ENCODE data around the gene CLBA1.
"Not testable (repeated sequence)": the region's sequence is repeated elsewhere in the genome, so short reads cannot be mapped to it uniquely, and the experiment has no call there.

CLBA1 gene

DNA sequence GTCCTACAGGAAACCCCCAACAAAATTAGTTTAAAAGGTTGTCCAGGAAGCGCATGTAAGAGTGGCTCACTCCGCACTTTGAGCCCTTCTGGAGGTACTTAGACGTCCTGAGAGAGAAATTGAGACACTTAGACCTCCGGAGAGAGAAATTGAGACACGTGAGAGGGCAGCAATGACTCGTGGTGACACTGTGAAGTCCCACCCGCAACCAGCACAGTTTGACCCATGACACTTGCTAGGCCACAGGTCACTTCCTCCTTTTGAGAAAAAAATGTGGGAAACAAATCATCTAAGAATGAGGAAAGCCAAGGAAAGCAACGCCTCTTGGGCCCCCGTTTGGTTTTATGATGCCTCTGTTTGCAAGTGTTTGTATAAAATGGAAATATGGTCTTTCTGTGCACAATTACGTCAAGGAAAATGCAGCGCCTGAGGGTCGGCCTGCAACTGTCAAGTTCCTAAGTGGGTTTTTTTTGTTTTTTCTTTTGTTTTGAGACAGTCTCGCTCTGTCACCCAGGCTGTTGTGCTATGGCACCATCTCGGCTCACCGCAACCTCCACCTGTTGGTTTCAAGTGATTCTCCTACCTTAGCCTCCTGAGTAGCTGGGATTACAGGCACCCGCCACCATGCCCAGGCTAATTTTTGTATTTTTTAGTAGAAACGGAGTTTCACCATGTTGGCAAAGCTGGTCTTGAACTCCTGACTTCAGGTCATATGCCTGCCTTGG, 48.9 kb downstream of the CLBA1 start:
- ChIA-PET POLR2A (interaction anchor here (0.6 kb wide), 1 partner anchor 62 kb away, joined by 3 read pairs; no protein-coding TSS in a partner anchor), CTCF (interaction anchor here (0.7 to 2.9 kb wide), 5 partner anchors 9 to 61 kb away, joined by 3 to 13 read pairs (median 4); no protein-coding TSS in a partner anchor)
- WGBS (ENCODE audit: insufficient coverage) = 95% methylated on average over 17 of the region's 17 CpGs
- Histone ChIP-seq H3K4me3 (ENCODE audit: control insufficient read depth in 1 of 7, extremely low read depth in 1 of 7, insufficient read depth in 4 of 7, low read depth in 2 of 7, low read length in 6 of 7) (no peak overlapping the region), H3K27ac (ENCODE audit: insufficient read depth in 1 of 2, low read depth in 1 of 2, low read length in 2 of 2, poor library complexity in 1 of 2, severe bottlenecking in 2 of 2) (no peak overlapping the region), H3K4me1 (ENCODE audit: control extremely low read depth in 1 of 4, control insufficient read depth in 4 of 4, insufficient read depth in 4 of 4, low read length in 3 of 4) (peaks cover 0 to 7% (median 0%) of the 10 kb centered on the region in 4 experiments), H3K36me3 (ENCODE audit: control insufficient read depth in 4 of 4, insufficient read depth in 4 of 4, low read length in 3 of 4) (no peaks in the 10 kb centered on the region), H3K27me3 (replicated peaks in 2 of 5; ENCODE audit: control insufficient read depth in 4 of 5, insufficient read depth in 5 of 5, low read length in 4 of 5) (peaks cover 0 to 5% (median 0%) of the 10 kb centered on the region in 5 experiments), H3K9me3 (ENCODE audit: control extremely low read depth in 1 of 5, control insufficient read depth in 4 of 5, insufficient read depth in 2 of 5, low read depth in 1 of 5, low read length in 4 of 5) (no peaks in the 10 kb centered on the region)
- no peak for DNase-seq

DNA sequence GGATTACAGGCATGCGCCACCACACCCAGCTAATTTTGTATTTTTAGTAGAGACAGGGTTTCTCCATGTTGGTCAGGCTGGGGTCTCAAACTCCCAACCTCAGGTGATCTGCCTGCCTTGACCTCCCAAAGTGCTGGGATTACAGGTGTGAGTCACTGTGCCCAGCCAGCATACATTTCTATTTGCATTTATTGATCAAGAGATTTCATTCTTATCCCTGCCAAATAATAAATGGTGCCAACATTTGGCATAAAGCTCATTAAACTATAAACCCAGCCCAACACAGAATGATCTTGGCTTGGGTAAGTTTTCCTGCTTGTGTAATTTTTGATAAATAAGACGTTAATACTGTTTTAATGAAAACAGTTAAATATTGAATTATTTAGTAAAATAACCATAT, 50.0 kb downstream of the CLBA1 start:
- CTCF ChIA-PET = interaction anchor here (1.3 to 2.9 kb wide), 3 partner anchors 8 to 62 kb away, joined by 4 to 13 read pairs (median 5); no protein-coding TSS in a partner anchor
- POLR2A ChIA-PET; DNase-seq; H3K27ac ChIP-seq (ENCODE audit: insufficient read depth in 1 of 2, low read depth in 1 of 2, low read length in 2 of 2, poor library complexity in 1 of 2, severe bottlenecking in 2 of 2); H3K27me3 ChIP-seq (replicated peaks in 2 of 5; ENCODE audit: control insufficient read depth in 4 of 5, insufficient read depth in 5 of 5, low read length in 4 of 5); H3K4me1 ChIP-seq (ENCODE audit: control extremely low read depth in 1 of 4, control insufficient read depth in 4 of 4, insufficient read depth in 4 of 4, low read length in 3 of 4); H3K36me3 ChIP-seq (ENCODE audit: control insufficient read depth in 4 of 4, insufficient read depth in 4 of 4, low read length in 3 of 4); H3K4me3 ChIP-seq (ENCODE audit: control insufficient read depth in 1 of 7, extremely low read depth in 1 of 7, insufficient read depth in 4 of 7, low read depth in 2 of 7, low read length in 6 of 7); H3K9me3 ChIP-seq (ENCODE audit: control extremely low read depth in 1 of 5, control insufficient read depth in 4 of 5, insufficient read depth in 2 of 5, low read depth in 1 of 5, low read length in 4 of 5): not testable (repeated sequence)
- 100% methylated on average over 1 of the region's 2 CpGs for whole genome bisulfite sequencing (ENCODE audit: insufficient coverage)

DNA sequence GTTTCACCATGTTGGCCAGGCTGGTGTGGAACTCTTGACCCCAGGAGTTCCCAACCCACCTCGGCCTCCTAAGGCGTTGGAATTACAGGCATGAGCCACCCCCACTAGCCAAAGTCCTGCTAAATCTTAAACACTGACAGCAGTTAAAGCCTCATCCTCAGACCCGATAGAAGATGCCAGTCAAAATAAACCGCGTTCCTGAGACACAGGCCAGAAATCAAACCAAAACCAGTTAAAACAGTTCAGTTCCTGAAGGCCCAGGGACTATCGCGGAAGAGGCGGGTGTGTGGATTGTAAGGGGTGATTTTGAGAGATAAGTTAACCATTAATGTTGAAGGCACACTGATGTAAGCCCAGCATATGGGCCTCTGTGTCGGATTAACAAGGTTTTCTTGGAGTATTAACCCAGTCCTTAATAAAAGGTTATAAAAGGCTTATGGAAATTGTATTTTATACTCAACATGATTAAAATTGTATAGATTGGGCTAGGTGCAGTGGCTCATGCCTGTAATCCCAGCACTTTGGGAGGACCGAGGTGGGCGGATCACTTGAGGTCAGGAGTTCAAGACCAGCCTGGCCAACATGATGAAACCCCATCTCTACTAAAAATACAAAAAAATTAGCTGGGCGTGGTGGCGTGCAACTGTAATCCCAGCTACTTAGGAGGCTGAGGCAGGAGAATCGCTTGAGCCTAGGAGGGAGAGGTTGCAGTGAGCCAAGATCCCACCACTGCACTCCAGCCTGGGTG, 54.0 kb downstream of the CLBA1 start:
- Histone ChIP-seq H3K36me3 (ENCODE audit: control insufficient read depth in 4 of 4, insufficient read depth in 4 of 4, low read length in 3 of 4) (no peaks in the 10 kb centered on the region), H3K27ac (ENCODE audit: insufficient read depth in 1 of 2, low read depth in 1 of 2, low read length in 2 of 2, poor library complexity in 1 of 2, severe bottlenecking in 2 of 2) (no peak overlapping the region), H3K27me3 (replicated peaks in 2 of 5; ENCODE audit: control insufficient read depth in 4 of 5, insufficient read depth in 5 of 5, low read length in 4 of 5) (peaks cover 0 to 2% (median 0%) of the 10 kb centered on the region in 5 experiments), H3K9me3 (ENCODE audit: control extremely low read depth in 1 of 5, control insufficient read depth in 4 of 5, insufficient read depth in 2 of 5, low read depth in 1 of 5, low read length in 4 of 5) (no peaks in the 10 kb centered on the region), H3K4me3 (ENCODE audit: control insufficient read depth in 1 of 7, extremely low read depth in 1 of 7, insufficient read depth in 4 of 7, low read depth in 2 of 7, low read length in 6 of 7) (no peak overlapping the region), H3K4me1 (ENCODE audit: control extremely low read depth in 1 of 4, control insufficient read depth in 4 of 4, insufficient read depth in 4 of 4, low read length in 3 of 4) (peaks cover 0 to 2% (median under 1%) of the 10 kb centered on the region in 4 experiments)
- no peak for DNase-seq
- ChIA-PET POLR2A (no interaction called here), CTCF (interaction anchor here (7.0 to 8.8 kb wide), 2 partner anchors 21 to 65 kb away, joined by 44 to 100 read pairs; partner anchors contain the start of gene CDCA4)
- 87% methylated on average over 8 of the region's 14 CpGs for WGBS (ENCODE audit: insufficient coverage)

DNA sequence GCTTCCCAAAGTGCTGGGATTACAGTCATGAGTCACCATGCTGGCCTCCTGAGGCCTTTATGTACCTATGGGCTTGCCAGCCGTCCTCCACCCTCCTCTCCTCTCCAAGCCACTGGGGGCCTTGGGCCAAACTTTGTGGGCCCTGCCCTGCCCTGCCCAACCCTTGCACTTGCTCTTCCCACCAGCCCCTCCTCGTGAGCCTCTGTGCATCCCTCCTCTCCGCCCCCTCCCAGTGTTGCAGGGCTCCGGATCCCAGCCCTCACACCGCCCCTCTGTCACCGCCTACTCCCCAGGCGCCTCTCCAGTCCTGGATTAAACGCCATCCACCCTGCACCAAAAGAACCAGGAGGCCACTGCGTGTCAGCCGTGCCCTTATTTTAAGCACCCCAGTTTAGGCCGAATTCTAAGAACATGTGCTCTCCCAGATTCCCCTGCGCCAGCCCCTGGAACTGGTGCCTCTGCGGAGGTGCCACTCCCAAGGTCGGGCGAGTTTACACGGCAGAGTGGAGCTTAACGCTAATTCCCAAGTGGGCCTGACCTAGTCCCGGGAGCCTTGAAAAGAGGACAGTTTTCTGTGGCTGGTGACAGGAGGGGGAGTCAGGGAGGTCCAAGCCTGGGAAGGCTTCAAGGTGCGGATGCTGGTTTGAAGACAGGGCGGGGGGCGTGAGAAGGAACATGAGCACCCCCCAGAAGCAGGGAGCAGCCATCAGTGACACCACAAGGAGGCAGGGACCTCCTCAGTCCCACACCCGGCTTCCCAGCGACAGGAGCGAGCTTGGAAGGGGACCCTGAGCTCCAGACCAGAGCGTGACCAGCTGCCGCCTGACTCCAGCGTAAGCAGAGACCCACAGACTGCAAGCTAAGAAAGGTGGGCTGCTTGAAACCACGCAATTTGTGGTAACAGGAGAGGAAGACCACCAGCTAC, 56.5 kb downstream of the CLBA1 start:
- peaks cover 0 to 10% (median 10%) of the 10 kb centered on the region in 4 experiments for H3K4me1 ChIP-seq (ENCODE audit: control extremely low read depth in 1 of 4, control insufficient read depth in 4 of 4, insufficient read depth in 4 of 4, low read length in 3 of 4)
- ChIA-PET CTCF (interaction anchor here (1.0 to 8.8 kb wide), 5 partner anchors 14 to 68 kb away, joined by 3 to 100 read pairs (median 11); partner anchors contain the start of gene CDCA4), POLR2A (interaction anchor here (0.6 kb wide), 1 partner anchor 461 kb away, joined by 5 read pairs; no protein-coding TSS in a partner anchor)
- 97% methylated on average over 25 of the region's 28 CpGs for WGBS (ENCODE audit: insufficient coverage)
- H3K27me3 ChIP-seq (replicated peaks in 2 of 5; ENCODE audit: control insufficient read depth in 4 of 5, insufficient read depth in 5 of 5, low read length in 4 of 5) = peaks cover 0 to 4% (median 0%) of the 10 kb centered on the region in 5 experiments
- no peak overlapping the region for H3K4me3 ChIP-seq (ENCODE audit: control insufficient read depth in 1 of 7, extremely low read depth in 1 of 7, insufficient read depth in 4 of 7, low read depth in 2 of 7, low read length in 6 of 7)
- DNase-seq = no peak
- no peak overlapping the region for H3K27ac ChIP-seq (ENCODE audit: insufficient read depth in 1 of 2, low read depth in 1 of 2, low read length in 2 of 2, poor library complexity in 1 of 2, severe bottlenecking in 2 of 2)
- H3K36me3 ChIP-seq (ENCODE audit: control insufficient read depth in 4 of 4, insufficient read depth in 4 of 4, low read length in 3 of 4) = no peaks in the 10 kb centered on the region
- no peaks in the 10 kb centered on the region for H3K9me3 ChIP-seq (ENCODE audit: control extremely low read depth in 1 of 5, control insufficient read depth in 4 of 5, insufficient read depth in 2 of 5, low read depth in 1 of 5, low read length in 4 of 5)

DNA sequence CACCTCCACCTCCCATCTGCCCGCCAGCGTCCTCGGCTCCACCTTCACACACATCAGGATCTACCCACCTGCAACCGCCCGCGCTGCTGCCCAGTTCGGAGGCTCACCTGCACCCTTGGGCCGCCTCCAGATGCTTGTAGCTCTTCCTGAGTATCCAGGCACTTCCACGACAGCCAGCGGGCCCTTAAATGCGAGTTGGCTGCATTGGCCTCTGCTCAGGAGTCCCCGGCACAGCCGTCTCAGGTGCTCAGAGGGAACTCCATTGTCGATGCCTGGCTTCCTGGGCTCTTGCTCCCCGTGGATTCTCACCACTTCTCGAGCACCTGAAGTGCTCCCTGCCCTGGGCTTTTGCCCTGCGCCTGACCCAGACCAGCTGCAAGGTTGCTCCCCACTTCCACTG, 57.2 kb downstream of the CLBA1 start:
- no peak overlapping the region for H3K4me3 ChIP-seq (ENCODE audit: control insufficient read depth in 1 of 7, extremely low read depth in 1 of 7, insufficient read depth in 4 of 7, low read depth in 2 of 7, low read length in 6 of 7)
- H3K9me3 ChIP-seq (ENCODE audit: control extremely low read depth in 1 of 5, control insufficient read depth in 4 of 5, insufficient read depth in 2 of 5, low read depth in 1 of 5, low read length in 4 of 5) = no peaks in the 10 kb centered on the region
- no peak overlapping the region for H3K27ac ChIP-seq (ENCODE audit: insufficient read depth in 1 of 2, low read depth in 1 of 2, low read length in 2 of 2, poor library complexity in 1 of 2, severe bottlenecking in 2 of 2)
- over 99% methylated on average over 17 of the region's 17 CpGs for WGBS (ENCODE audit: insufficient coverage)
- POLR2A ChIA-PET = interaction anchor here (0.6 kb wide), 1 partner anchor 462 kb away, joined by 5 read pairs; no protein-coding TSS in a partner anchor
- peaks cover 0 to 10% (median 10%) of the 10 kb centered on the region in 4 experiments for H3K4me1 ChIP-seq (ENCODE audit: control extremely low read depth in 1 of 4, control insufficient read depth in 4 of 4, insufficient read depth in 4 of 4, low read length in 3 of 4)
- CTCF ChIA-PET = interaction anchor here (0.7 to 8.8 kb wide), 9 partner anchors 8 to 108 kb away, joined by 3 to 100 read pairs (median 21); partner anchors contain the start of gene CDCA4
- no peak for DNase-seq
- H3K27me3 ChIP-seq (replicated peaks in 2 of 5; ENCODE audit: control insufficient read depth in 4 of 5, insufficient read depth in 5 of 5, low read length in 4 of 5) = peaks cover 0 to 4% (median 0%) of the 10 kb centered on the region in 5 experiments
- H3K36me3 ChIP-seq (ENCODE audit: control insufficient read depth in 4 of 4, insufficient read depth in 4 of 4, low read length in 3 of 4) = no peaks in the 10 kb centered on the region

DNA sequence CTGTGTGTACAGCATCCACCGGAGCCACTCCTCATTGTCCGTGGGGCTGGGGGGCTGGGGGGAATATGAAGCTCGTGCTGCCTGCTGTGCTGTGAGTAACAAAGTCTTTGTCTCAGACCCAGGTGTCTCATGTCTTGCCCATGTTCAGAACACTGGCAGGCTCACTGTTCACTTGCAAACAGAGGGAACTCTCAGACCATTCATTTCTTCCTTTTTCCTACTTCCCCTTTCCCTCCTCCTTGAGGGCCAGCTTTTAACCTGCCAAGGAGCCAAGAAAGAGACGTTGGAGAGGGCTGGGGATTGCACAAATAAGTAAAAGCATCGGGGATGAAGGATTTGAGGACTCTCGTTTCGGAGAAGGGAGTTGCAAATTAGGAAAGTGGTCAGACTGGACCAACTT, 58.1 kb downstream of the CLBA1 start:
- DNase-seq = no peak
- ChIA-PET CTCF (interaction anchor here (0.7 to 8.8 kb wide), 18 partner anchors 9 to 321 kb away, joined by 3 to 100 read pairs (median 8); partner anchors contain the start of genes AHNAK2 and CDCA4), POLR2A (no interaction called here)
- Histone ChIP-seq H3K4me1 (ENCODE audit: control extremely low read depth in 1 of 4, control insufficient read depth in 4 of 4, insufficient read depth in 4 of 4, low read length in 3 of 4) (peaks cover 0 to 10% (median 10%) of the 10 kb centered on the region in 4 experiments), H3K9me3 (ENCODE audit: control extremely low read depth in 1 of 5, control insufficient read depth in 4 of 5, insufficient read depth in 2 of 5, low read depth in 1 of 5, low read length in 4 of 5) (no peaks in the 10 kb centered on the region), H3K27me3 (replicated peaks in 2 of 5; ENCODE audit: control insufficient read depth in 4 of 5, insufficient read depth in 5 of 5, low read length in 4 of 5) (peaks cover 0 to 4% (median 0%) of the 10 kb centered on the region in 5 experiments), H3K27ac (ENCODE audit: insufficient read depth in 1 of 2, low read depth in 1 of 2, low read length in 2 of 2, poor library complexity in 1 of 2, severe bottlenecking in 2 of 2) (no peak overlapping the region), H3K4me3 (ENCODE audit: control insufficient read depth in 1 of 7, extremely low read depth in 1 of 7, insufficient read depth in 4 of 7, low read depth in 2 of 7, low read length in 6 of 7) (no peak overlapping the region), H3K36me3 (ENCODE audit: control insufficient read depth in 4 of 4, insufficient read depth in 4 of 4, low read length in 3 of 4) (no peaks in the 10 kb centered on the region)
- WGBS (ENCODE audit: insufficient coverage) = 93% methylated on average over 6 of the region's 7 CpGs
